Nucleus accumbens (tissue), 56 donors: ENCODE results near the gene FUZ.

Experiments
- DNase-seq, 56 donors: peaks; one replicate each; lab custom pipeline; 2025; lab: John Stamatoyannopoulos, UW

The FUZ gene

DNA sequence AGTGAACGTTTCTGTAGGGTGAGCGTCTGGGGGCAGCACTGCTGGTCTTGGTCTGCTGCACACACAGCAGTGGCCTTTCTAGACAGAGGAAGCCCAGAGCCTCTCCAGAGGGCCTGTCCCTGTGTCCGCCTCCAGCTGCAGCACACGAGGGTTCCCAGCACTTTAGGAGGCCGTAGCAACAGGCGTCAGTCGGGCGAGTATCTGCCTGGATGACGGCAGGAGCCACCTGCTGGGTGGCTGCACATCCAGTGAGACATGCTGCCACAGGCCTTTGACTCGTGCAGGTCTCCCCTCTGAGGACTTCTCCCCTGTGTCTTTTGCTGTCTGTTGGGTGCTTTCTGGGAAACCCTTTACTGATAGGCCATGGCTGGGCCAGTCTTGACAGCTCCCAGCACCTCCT lies 24.2 kb downstream of the FUZ start:
- no peak for DNase-seq

DNA sequence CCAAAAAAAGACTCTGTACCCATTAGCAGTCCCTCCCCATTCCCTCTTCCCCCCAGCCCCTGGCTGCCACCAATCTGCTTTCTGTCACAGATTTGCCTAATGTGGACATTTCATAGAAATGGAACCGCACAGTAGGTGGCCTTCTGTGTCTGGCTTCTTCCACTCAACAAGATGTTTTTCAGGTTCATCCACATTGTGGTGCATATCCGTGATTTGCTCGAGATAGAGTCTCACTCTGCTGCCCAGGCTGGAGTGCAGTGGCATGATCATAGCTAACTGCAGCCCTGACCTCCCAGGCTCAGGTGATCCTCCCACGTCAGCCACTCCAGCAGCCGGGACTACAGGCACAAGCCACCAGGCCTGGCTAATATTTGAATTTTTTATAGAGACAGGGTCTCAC lies 25.3 kb downstream of the FUZ start:
- no peak for DNase-seq

DNA sequence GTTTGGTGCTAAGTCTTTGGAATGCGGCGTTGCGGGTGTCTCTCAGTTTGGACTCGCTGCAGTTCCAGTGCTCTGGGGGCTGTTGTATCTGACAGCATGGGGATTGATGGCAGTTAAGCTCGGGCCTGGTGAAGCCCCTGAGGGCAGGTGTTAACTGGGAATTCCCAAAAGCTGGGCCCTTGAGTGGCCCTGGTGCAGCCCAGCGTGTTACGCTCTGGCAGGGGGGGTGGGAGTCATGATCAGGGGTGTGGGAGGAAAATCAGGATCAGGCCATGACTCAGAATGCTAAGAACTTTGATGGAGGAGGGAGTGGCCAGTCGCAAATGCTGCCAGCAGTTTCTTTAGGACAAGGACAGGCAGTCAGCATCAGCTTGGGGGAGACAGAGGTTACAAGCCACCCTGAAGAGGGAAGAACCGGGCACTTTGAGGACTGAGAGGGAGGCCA lies 26.7 kb downstream of the FUZ start:
- DNase-seq, result no peak

DNA sequence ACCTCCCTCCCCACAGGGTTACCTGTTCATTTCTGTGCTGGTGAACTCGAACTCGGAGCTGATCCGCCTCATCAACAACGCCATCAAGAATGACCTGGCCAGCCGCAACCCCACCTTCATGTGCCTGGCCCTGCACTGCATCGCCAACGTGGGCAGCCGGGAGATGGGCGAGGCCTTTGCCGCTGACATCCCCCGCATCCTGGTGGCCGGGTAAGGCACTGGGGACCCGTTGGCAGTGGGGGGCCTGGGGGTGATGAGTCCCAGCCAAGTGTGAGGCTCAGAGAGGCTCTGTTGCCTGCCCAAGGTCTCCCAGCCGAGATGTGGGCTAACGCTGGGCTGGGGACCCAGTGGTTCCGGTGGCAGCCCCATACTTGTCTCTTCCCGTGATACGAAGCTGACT lies 30.6 kb downstream of the FUZ start:
- no peak for DNase-seq

DNA sequence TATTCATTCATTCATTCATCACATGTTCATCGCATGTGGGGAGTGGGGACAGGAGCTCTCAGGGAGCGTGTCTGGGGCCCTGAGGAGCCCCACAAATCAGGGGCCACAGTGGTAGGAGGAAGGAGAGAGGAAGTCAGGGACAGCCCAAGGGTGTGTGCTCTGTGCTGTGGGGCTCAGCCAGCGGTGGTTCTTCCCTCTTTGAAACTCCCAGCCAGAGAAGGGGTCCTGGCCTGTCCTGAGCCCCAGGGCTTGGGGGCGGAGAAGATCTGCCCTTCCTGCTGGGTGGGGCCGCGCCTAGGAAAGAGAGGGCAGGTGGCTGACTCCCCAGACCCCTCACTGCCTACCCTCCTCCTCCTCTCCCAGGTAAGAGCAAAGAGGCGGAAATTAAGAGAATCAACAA lies 31.7 kb downstream of the FUZ start:
- DNase-seq, result no peak

DNA sequence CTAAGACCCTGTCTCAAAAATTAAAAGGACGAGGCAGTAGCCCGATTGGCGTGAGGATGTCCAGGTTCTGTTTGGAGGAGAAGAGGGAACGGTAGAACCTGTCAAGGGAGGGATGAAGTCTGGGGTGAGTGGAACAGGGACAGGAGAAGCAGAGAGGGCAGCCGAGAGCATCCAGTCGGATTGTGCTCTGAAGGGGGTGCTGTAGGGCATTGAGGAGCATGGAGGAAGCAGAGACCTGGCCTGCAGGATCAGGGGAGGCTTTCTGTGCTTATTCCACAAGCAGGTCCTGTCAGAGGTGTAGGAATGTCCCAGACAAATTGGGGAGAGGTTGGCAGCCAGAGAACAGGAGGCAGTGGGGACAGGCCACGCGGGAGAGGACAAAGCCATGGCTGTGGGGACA lies 32.2 kb downstream of the FUZ start:
- no peak for DNase-seq

DNA sequence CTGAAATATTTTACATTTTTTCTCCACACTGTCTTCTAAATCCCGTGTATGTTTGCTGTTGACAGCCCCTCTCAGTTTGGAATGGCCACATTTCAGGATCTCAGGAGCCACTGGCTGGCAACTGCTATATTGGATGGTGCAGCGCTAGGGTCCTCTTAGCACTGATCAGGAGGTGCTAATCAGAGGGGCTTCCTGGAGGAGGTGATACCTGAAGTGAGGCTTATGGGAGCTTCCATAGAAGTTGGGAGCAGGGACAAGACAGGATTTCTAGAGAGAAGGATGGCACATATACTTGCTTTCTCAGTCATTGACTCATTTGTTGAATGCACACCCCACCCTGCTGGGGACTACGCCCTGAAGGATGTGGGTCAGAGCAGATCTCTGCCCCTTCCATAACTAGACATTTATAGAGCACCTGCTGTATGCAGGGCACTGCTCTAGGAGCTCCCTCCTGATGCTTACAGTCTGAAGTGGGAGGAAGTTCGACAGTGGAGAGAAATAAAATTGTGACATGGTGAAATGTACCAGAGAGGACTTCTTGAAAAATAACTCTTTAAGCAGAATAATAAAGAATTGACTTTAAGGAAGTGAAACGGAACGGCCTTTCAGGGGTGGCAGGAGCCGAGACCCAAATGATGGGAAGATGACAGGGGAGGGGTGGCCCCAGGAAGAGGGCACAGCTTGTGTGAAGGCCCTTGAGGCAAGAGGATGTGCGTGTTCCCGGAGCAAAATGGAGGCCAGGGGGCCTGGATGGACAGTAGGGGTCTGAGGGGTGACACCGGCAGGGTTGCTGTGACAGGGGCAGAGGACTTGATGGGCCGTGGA lies 33.1 kb downstream of the FUZ start:
- no peak for DNase-seq

DNA sequence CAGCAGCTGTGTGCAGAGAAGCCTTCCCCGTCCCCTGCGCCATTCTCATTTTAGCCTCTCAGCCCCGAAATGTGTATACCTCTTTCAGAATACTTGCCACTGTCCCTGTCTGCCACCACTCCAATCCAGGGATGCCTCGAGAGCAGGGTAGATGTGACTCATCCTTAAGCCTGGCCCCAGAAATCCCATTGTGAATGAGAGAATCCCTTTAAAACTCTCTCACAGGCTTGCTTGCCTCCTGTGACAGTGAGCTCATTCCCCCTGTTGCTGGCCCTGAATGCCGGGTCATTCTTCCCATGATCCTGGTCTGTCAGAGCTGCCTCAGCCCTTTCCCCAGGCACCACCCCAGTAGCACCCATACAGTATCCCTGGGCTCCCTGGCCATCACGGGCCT lies 36.7 kb downstream of the FUZ start:
- DNase-seq, result no peak

DNA sequence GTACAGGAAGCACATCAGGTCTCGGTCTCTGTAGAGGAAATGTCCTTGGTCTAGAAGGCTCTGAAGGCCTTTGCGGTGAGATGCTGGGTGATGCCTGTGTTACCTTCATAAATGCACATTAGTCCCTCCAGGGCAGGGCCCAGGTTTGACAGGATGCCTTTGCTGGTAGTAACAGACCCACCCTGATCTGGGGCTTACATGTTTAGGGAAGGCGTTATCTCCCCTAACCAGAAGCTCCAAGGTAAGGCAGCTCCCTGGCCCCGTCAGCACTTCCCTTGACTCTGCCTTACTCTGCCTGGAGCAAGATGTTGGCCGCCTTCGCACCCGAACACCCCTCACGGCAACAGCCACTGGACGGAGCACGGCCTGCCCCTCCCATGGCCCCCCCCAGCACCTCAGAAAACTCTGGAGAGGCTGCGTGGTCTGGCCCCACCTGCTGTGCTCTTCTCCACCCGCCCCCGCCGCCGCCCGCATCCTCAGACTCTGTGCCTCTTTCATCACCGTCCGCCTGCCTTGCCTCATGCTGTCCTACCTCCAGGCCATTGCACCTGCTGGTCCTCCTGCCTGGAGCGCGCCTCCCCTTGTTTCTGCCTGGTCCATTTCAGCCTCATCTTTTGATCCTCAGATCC lies 37.2 kb downstream of the FUZ start:
- DNase-seq, result no peak

DNA sequence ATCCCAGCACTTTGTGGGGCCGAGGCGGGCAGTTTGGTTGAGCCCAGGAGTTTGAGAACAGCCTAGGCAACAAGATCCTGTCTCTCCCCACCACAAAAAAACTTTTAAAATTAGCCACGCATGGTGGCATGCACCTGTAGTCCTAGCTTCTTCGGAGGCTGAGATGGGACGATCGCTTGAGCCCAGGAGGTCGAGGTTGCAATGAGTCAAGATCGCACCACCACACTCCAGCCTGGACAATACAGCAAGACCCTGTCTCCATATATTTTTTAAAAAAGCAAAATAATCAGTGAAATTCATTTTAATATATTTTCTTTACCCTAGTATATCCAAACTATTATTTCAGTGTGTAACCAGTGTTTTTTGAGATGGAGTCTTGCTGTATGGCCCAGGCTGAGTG lies 38.1 kb downstream of the FUZ start:
- no peak for DNase-seq

DNA sequence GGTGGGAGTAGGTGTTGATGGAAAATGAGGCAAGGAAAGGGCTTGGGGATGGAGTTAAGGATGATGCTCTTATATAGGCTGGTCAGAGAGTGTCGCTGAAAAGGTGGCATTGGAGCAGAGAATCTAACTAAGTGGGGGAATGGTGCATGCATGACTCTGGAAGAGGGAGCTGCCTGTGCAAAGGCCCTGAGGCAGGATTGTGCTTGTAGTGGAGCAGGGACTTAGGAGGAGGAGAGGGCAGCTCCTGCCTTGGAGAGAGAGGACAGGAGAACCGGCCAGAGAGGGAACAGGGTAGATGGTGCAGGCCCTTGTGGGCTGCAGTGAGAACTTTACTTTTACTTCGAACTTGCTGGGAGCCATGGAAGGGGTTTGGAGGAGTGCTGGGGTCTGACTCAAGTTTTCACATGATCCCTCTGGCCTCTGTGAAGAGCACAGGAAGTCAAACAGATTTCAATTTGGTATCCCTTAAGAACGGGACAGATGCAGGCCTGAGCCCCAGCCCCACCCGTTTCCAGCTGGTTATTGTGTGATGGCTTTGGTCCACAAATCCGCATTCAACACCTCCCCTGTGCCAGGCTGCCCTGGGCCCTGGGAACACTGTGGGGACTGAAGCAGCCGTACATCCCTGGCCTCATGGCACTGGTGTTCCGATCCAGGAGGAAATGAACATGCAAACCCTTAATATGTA lies 39.3 kb downstream of the FUZ start:
- DNase-seq, result peak in 2 of 56 donors; percentile 5 to 23

DNA sequence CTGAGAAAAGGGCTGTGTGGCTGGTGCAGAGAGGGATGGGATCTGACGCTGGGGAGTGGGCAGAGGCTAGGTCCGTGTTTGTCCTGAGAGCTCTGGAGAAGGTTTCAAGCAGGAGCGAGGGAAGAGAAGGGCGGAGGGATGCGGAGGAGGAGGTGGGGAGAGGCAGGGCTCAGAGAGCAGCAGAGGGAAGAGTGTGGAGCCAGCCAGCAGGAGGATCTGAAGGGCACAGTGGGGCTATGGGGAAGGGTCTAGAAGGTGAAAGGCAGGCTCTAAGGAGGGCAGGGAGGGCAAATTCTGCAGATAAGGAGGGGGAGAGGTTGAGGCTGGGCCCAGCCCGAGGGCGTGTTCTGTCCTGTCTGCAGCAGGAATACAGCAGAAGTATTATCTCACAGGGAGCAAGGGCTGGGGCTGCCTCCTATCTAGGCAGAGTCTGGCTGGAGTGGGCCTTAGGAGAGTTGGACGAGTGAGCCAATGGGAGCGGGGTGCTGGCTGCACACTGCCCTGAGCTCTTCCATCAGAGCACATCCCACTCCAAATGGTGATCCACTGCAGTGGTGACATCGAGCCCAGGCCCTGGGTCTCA lies 40.2 kb downstream of the FUZ start:
- DNase-seq, result no peak

DNA sequence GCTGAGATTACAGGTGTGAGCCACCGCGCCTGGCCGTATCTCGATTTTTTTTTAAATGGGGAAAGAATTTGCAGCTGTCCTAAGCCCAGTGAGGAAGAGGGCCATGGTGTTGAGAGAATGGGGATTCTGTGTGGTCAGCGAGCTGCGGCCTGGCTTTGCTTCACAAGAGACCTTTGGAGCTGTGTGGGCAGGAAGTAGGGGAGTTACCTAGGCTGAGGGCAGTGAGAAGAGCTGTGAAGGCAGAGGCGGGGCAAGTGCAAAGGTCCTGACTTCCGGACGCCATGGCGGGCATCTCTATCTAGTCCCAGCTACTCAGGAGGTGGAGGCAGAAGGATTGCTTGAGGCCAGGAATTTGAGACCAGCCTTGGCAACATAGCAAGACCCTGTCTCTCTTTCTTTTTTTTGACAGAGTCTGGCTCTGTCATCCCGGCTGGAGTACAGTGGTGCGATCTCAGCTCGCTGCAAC lies 41.4 kb downstream of the FUZ start:
- DNase-seq, result no peak

DNA sequence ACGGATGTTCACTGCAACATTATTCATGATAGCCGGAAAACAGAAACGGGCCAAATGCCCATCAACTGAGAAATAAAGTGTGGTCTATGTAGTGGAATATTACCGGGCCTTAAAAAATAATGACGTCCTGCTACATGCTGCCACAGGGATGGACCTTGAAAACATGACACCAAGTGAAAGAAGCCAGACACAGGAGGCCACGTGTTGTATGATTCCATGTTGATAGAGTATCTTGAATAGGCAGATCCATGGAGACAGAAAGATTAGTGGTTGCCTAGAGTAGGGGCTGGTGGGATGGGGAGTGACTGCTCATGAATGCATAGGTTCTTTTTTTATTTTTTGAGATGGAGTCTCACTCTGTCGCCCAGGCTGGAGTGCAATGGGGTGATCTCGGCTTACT lies 42.6 kb downstream of the FUZ start:
- no peak for DNase-seq

DNA sequence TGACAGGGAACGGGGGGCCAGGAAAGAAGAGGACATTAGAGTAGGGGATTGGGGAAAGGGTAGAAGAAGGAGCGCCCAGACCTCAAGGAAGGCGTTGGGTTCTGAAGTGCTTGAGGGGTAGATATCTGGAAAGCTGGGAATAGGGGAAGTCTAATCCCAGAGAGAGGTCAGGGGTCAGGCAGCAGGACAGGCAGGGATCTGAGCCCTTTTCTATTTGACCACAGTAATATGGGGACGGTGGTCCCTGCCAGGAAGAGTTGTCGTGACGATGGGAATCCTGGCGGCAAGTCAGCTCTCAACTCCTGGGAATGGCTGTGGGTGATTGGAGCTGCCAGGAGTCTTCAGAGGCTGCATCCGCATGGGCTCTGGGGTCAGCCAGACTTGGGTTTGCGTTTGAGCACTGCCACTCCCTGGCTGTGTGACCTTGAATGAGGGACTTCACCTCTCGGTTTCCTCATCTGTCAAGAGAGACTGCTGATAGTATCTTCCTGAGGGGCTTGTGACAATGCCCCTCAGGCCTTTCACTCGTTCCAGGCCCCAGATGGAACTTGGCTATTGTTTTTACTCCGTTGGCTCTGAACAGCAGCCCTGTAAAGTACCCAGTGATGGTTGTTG lies 45.0 kb downstream of the FUZ start:
- no peak for DNase-seq

DNA sequence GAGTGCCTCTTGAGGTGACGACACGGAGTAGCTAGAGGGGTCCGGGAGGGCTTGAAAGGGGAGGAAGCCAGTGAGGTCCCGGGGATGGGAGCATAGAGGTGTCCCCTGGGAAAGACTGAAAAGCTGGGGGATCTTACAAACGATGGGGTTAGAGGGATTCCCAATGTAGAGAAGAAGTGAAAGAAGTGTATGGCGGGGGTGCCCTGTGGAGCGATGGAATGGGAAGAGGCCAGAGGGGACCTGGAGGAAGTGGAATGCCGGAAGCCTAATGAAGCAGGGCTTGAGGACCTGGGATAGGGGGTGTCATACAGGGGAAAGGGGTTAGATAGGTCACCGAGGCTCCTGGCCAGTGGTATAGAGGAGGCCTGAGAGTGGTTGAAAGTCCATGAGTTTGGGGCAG lies 45.7 kb downstream of the FUZ start:
- peak in 1 of 56 donors; percentile 14 for DNase-seq

DNA sequence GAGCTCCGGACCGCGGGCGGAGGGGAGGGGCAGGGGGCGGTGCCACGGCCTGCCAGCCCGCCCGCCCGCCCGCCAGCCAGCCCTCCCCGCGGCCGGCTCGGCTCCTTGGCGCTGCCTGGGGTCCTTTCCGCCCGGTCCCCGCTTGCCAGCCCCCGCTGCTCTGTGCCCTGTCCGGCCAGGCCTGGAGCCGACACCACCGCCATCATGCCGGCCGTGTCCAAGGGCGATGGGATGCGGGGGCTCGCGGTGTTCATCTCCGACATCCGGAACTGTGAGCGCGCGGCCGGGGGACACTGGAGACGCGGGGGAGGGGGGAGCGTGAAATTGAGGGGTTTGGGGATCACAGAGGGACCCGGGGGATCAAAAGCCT lies 46.2 kb downstream of the FUZ start, which contains the start of gene AP2A1:
Gene AP2A1, plus strand, starts transcription at position 72 of the 370 bp plus-strand sequence. Its CDS starts 133 bp downstream, at position 205.
- no peak for DNase-seq

DNA sequence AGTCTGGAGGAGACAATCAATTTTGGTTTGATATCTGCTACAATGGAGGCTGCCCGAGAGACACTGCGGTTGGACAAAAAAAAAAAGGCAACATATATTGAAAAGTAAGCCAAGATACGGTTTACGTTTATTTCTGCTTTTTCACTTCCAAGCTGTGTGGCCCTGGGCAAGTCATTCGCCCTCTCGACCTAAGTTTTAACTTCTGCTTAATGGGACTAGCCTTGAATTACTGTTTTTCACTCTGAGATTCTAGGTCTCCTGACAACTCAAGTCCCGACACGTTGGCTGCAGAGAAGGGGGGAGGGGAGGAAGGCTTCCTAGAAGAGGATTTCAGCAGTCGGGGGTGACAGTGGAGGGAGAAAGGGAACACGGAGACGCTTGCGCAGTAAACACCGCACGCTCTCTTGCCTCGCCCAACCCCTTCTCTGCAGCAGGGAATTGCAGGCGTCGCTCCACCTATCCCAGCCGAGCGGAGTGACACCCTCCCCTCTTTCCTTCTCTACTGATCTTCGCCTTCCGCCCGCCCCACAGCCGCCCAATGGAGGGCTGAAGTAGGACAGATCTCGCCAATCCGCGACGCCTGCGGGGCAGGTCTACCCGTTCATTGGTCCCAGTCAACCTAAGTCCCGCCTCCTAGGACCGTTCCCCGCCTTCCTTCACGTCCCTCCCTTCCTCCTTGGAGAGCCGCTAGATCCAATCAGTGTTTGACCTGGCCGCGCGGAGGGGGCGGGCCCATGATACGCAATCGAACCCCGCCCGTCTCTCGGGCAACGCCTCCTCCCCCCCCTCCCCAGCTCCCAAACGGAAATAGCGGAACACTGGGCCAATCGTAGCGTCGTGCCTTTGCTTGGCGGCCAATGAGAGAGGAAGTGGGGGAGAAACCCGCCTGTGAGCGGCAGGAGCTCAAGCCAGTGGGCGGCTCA lies 46.8 kb downstream of the FUZ start:
- peak; percentile 93 to 100 (median 100) for DNase-seq

DNA sequence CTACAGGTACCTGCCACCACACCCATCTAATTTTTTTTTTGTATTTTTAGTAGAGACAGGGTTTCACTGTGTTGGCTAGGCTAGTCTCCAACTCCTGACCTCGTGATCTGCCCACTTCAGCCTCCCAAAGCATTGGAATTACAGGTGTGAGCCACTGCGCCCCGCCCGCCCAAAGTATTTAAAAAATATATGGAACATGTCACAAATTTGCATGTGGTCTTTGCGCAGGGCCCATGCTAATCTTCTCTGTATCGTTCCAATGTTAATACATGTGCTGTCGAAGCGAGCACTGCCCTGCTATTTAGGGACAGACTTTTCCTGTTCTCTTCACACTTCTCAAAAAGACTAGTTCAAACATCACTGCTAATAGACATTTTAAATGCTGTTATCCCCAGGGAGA lies 48.8 kb downstream of the FUZ start:
- no peak for DNase-seq

DNA sequence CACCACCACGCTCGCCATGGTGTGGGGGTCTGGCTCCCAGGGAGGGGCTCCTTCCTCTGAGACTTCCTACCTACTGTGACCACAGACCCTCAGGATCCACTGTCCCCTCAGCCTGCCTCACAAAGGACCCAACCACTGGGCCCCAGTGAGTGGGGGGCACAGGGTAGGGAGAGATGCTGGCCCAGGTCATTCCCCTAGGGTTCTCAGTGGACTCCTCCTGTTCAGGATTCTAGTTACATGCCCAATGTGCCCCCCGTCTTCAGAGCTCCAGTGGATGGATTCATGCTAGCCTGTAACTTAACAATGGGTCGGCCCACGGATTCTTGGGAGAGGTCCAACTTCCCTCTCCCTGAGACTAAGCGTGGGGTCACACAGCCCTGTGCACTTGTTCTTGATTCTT lies 49.9 kb downstream of the FUZ start, which contains the start of gene TSKS:
Gene TSKS, minus strand, starts transcription at position 77 of the 400 bp plus-strand sequence. Its CDS starts 59 bp downstream, at position 18.
- no peak for DNase-seq
